Transverse colon (tissue), 4 donors: ENCODE measurements around the gene LIPI.

Source experiments
- CTCF ChIP-seq, 5 experiments: fragments of 200-600 bp in 3 of 5; fragments of 450-650 bp in 2 of 5; sonication (generic) in 3 of 5; IDR thresholded peaks; 1 replicate in 2 of 5; 2 replicates in 3 of 5; pipeline ENCODE4 v1.5.1; 2016 to 2017; ENCODE audit warnings: antibody characterized with exemption in 5 of 5, inconsistent platforms in 3 of 5, mild to moderate bottlenecking in 2 of 5, moderate library complexity in 1 of 5
- EP300 ChIP-seq: sonication (generic); formaldehyde crosslinking; IDR thresholded peaks from one replicate; pipeline ENCODE4 v1.6.1; 2017; ENCODE audit warnings: antibody characterized with exemption, low read depth
- POLR2A ChIP-seq: fragments of 450-650 bp; IDR thresholded peaks from one replicate; pipeline ENCODE4 v1.6.1; 2016; ENCODE audit warnings: antibody characterized with exemption, mild to moderate bottlenecking, moderate library complexity
- POLR2AphosphoS5 ChIP-seq, 3 donors: sonication (generic); formaldehyde crosslinking; IDR thresholded peaks; one replicate each; pipeline ENCODE4 v1.6.1; 2016; ENCODE audit warnings: antibody characterized with exemption in 3 of 3

GRCh38 chr21:14244911-14245310 lies 34.2 kb upstream of the LIPI start:
- no peak for TF ChIP-seq CTCF (IDR thresholded peaks at IDR 0.05)
- TF ChIP-seq POLR2A, result no peak
- TF ChIP-seq POLR2AphosphoS5 (IDR thresholded peaks at IDR 0.05), result no peak
- no peak for TF ChIP-seq EP300
